HFF-Myc (cell line): ENCODE data around the gene TGM4.

Experiments
- DNase-seq: peaks from one replicate; pipeline ENCODE4 v3.0.0-alpha.2; 2011; ENCODE audit warnings: low read depth; ENCODE audit errors: extremely low read depth
- H3K4me3 ChIP-seq: replicated peaks from 2 replicates; pipeline ENCODE4 v1.5.1; 2011; ENCODE audit warnings: low read depth, mild to moderate bottlenecking, control low read depth, low read length
- TF ChIP-seq, protein P1 (sequence below): IDR thresholded peaks from 2 replicates; pipeline ENCODE4 v1.5.1; 2012; ENCODE audit warnings: mild to moderate bottlenecking, low read depth, low read length, control low read depth; ENCODE audit errors: missing control alignments

Gene TGM4

GRCh38 chr3:44890852-44891251 lies 16.4 kb downstream of the TGM4 start:
- TF ChIP-seq, protein P1, sequence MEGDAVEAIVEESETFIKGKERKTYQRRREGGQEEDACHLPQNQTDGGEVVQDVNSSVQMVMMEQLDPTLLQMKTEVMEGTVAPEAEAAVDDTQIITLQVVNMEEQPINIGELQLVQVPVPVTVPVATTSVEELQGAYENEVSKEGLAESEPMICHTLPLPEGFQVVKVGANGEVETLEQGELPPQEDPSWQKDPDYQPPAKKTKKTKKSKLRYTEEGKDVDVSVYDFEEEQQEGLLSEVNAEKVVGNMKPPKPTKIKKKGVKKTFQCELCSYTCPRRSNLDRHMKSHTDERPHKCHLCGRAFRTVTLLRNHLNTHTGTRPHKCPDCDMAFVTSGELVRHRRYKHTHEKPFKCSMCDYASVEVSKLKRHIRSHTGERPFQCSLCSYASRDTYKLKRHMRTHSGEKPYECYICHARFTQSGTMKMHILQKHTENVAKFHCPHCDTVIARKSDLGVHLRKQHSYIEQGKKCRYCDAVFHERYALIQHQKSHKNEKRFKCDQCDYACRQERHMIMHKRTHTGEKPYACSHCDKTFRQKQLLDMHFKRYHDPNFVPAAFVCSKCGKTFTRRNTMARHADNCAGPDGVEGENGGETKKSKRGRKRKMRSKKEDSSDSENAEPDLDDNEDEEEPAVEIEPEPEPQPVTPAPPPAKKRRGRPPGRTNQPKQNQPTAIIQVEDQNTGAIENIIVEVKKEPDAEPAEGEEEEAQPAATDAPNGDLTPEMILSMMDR, result no peak
- no peak for DNase-seq
- no peak overlapping the region for H3K4me3 ChIP-seq

DNA sequence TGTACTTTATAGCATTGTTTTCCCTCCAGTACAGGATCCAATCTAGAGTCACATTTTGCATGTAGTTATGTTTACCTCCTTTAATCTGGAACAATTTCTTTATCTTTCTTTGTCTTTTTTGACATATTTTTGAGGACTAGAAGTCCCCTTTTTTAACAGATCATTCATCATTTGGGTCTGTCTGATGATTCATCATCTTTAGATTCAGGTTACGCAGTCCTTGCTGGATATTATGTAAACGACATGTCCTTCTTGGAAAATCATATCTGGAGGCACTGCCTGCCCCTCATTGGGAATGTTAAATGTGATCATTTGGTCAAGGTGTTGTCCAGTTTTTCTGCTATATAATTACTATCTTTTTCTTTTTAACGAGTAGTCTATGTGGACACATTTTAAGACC lies 18.3 kb downstream of the TGM4 start:
- H3K4me3 ChIP-seq, result no peak overlapping the region
- TF ChIP-seq, protein P1, result no peak
- DNase-seq, result no peak

DNA sequence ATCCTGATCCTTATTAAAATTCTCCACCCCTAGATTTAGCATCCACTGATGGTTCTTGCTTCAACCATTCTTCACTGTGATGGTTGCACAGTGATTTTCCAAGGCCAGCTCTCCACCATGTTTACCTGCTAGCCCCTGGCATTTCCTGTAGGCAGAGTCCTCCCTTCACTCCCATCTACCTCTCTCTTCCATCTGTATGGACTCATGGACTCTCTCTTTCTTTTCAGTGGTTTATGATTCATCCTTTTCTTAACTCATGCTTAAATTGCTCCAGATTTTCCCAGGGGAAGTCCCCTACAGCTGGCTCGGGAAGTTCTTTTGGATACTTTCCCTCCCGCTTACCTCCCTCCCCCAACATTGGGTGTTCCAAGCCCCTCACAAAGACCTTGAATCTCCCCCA lies 18.7 kb downstream of the TGM4 start:
- peak; percentile 50 for DNase-seq
- TF ChIP-seq, protein P1, result no peak
- H3K4me3 ChIP-seq, result no peak overlapping the region

- DNase-seq, result no peak
- TF ChIP-seq, protein P1, result no peak
- H3K4me3 ChIP-seq, result no peak overlapping the region
Observed at GRCh38 chr3:44894485-44894884, 20.1 kb downstream of the TGM4 start.

- DNase-seq, result no peak
- H3K4me3 ChIP-seq, result no peak overlapping the region
- TF ChIP-seq, protein P1, result no peak
Observed at GRCh38 chr3:44896440-44896839, 22.0 kb downstream of the TGM4 start.

DNA sequence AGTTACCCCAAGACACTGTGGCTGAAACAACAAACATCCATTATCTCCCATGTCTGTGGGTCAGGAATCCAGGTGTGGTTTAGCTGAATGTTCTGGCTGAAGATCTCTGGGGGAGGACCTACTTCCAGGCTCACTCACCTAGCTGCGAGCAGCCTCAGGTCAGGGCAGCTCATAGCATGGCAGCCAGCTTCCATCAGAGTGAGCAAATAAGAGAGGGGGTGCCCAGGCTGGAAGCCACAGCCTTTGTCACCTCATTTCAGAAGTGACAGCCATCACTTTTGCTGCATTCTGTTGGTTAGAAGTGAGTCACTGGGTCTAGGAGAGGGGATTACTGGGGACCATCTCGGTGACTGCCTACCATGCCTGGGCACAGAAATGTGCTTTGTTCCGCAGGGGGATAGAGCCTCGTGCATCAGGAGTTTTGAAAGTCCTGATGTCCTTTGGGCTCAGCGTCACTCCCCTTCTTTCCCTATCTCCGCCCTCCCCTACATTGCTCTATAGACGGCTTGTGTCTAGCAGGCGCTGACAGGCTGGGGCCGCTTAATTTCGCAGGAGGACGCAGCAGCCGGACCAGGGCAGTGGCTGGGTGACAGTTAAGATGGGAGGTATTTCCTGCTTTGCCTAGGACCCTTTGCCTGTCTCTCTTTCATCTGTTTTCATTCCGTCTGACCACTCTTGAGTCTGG lies 25.4 kb downstream of the TGM4 start:
- no peak overlapping the region for H3K4me3 ChIP-seq
- TF ChIP-seq, protein P1, result no peak
- DNase-seq, result no peak

- TF ChIP-seq, protein P1, result no peak
- DNase-seq, result no peak
- H3K4me3 ChIP-seq, result no peak overlapping the region
Observed at GRCh38 chr3:44902628-44903027, 28.2 kb downstream of the TGM4 start.
